GM19452 (cell line): ENCODE measurements around the gene RGS12.

ENCODE experiments used
- ATAC-seq: cut with Tn5 transposase; IDR thresholded peaks from one replicate; pipeline ENCODE4 v1.9.1; 2021; ENCODE audit not compliant: unreplicated experiment

Gene RGS12

GRCh38 chr4:3310301-3311094 lies 17.7 kb downstream of the RGS12 start:
- ATAC-seq, result no peak

DNA sequence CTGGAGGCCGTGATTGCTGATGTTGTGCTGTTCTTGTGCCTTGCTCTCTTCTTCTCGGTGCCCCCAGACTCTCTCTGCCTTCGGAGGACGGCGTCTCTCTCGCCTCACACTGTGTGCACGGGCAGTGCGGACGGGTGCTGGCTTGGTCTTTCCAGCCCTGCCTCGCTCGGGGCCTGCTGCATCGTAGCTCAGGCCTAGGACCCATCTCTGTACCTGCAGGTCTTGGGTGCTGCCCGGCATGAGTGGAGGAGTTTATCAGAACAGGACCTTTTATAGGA lies 18.2 kb downstream of the RGS12 start:
- no peak for ATAC-seq

DNA sequence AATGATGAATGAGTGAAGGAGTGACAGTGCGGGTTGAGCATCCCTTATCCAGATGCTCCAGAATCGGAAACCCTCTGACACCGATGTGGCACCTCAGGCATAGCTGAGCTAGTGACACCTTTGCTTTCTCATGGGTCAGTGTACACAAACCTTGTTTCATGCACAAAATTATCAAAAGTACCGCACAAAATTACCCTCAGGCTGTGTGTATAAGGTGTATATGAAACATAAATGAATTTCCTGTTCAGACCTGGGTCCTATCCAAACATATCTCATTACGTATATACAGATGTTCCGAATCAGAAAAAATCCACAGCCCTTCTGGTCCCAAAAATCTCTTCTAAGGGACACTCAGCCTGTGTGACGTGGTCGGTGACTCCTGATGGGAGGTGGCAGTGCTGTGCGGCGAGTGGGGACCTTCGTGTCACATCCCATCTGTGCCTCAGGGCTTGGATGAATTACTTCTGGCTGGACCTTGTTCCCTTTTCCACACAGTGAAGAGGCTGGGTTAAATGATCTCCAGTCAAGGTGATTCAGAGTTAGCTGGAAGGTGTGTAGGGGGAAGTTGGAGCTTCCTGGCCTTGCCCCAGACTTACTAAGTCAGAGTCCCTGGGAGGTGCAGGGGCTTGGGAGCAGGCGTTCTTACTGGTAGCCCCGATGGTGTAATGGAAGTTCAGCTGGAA lies 18.8 kb downstream of the RGS12 start:
- no peak for ATAC-seq

DNA sequence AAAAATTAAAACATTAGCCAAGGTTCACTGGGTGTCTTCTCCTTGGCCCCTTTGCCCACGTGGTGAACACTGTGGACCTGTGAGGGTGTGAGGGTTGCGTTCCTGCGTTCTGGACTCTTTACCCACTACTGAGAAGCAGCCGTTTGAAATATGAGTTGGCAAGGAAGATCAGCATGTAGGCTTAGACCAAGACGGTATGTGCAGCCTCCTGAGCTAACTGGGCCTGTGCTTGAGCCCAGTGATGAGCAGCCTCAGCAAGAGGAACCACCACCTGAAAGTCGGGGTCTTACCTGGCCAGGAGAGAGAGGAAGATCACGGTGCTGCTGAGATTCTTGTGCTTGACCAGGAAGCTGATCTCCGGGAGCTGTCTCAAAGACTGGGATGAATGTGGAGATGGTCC lies 19.5 kb downstream of the RGS12 start:
- ATAC-seq, result no peak

DNA sequence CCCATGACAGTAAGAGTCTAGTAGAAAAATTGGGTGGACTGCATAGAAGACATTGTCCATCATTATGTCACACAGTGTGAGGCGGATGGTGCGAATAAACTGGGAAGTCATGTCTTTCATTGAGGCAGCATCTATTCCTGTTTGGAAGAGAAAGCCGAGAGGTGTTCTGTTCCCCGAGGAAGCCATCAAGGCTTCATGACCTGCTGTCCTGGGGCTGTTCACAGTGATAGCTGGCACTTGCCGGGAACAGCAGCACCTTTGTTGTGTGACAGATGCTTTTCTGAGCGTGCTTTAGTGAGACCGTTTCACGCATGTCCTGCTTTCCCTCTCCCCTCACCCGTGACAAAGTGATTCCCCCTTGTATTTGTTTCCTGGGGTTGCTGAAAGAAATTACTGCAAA lies 20.3 kb downstream of the RGS12 start:
- no peak for ATAC-seq

- ATAC-seq, result no peak
Measured at GRCh38 chr4:3313556-3314228, 20.9 kb downstream of the RGS12 start.

DNA sequence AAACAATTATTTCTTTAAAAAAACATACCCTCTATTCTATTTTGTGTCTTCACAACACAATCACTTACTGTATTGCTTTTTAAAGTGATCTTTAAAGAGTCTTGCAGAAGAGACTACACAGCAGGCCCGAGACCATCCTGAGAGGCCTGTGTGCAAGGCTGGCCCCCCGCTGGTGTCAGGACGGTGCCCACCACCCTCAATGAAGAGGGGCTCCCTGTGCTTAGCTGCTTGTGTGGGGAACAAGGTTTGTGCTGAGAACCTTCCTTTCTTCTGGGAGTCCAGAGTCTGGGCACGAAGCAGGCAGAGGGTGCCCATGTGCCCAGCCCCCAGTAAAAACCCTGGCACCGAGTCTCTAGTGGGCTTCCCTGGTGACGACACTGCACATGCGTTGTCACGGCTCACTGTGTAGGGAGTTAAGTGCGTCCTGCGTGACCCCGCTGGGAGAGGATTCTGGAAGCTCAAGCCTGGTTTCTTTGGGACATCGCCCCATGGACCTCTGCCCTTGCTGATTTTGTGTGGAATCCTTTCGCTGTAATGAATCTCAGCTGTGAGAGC lies 22.0 kb downstream of the RGS12 start:
- no peak for ATAC-seq

GRCh38 chr4:3315566-3315965 lies 22.7 kb downstream of the RGS12 start:
- ATAC-seq, result no peak

DNA sequence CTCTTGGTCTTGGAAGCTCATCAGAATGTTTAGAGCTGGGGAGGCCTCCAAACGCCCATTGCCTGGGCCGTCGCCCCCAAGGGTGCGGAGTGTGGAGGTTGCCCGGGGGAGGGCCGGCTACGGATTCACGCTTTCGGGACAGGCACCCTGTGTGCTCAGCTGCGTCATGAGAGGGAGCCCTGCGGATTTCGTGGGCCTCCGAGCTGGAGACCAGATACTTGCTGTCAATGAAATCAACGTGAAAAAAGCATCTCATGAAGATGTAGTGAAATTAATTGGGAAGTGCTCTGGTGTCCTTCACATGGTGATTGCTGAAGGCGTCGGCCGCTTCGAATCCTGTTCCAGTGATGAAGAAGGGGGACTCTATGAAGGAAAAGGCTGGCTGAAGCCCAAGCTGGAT lies 23.3 kb downstream of the RGS12 start:
- no peak for ATAC-seq

GRCh38 chr4:3317011-3317655 lies 24.3 kb downstream of the RGS12 start:
- no peak for ATAC-seq

DNA sequence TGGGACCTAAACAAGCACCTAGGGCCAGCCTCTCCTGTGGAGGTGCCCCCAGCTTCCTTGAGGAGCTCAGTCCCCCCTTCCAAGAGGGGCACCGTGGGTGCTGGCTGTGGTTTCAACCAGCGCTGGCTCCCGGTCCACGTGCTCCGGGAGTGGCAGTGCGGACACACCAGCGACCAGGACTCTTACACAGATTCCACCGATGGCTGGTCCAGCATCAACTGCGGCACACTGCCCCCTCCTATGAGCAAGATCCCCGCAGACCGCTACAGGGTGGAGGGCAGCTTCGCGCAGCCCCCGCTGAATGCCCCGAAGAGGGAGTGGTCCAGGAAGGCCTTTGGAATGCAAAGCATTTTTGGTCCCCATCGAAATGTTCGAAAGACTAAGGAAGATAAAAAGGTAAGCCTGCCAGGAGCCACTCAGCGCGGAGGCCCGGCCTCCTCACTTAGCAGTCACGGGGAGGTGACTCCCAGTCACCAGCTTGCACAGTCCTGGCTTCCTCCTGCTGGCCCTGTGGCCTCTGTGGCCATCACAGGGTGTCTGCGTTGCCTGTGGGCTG lies 24.9 kb downstream of the RGS12 start:
- no peak for ATAC-seq

DNA sequence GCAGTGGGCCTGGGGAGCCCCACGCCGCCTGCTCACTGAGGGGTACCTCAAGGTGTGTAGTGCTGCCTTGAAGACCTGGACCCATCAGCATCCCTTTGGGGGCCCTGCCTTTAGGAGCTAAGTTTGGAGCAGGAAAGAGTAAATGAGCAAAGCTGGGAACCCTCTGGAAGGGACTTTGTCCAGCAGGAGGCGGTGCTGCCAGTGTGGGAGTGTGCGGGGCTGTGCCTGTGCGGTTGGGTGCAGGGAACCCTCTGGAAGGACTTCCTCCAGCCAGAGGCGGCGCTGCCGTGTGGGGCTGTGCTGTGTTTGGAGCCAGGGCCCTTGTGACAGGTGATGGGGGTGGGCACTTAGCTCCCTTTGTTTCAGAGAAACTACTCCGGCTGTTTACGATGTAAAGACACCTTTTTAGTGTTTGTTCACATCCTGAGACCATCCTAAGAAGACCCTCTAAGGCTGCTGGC lies 25.8 kb downstream of the RGS12 start:
- no peak for ATAC-seq

- ATAC-seq, result no peak
Measured at GRCh38 chr4:3320361-3321023, 27.7 kb downstream of the RGS12 start.

- ATAC-seq, result no peak
Measured at GRCh38 chr4:3321295-3321889, 28.6 kb downstream of the RGS12 start.

DNA sequence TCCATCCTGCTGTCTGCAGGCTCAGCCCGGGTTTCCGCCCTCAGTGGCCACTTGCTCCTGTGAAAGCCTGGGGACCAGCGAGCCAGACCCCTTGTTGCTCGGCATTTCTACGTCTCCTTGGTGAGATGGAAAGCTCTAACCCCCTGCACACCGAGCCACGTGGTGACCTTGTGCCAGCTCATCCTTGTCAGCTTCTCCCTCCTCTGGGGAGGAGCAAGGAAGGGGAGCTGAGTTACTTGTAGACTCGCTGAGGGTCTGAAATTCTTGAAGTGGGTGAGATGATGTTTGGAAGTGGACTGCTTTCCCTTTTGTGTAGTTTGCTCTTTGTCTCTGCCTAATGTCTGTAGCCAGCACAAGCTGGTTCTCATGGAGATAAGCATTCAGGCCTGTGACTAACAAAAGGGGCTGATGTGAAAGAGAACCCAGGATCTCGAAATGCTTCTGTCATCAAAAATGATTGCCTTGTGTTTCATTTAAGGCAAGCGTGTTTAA lies 29.3 kb downstream of the RGS12 start:
- no peak for ATAC-seq

DNA sequence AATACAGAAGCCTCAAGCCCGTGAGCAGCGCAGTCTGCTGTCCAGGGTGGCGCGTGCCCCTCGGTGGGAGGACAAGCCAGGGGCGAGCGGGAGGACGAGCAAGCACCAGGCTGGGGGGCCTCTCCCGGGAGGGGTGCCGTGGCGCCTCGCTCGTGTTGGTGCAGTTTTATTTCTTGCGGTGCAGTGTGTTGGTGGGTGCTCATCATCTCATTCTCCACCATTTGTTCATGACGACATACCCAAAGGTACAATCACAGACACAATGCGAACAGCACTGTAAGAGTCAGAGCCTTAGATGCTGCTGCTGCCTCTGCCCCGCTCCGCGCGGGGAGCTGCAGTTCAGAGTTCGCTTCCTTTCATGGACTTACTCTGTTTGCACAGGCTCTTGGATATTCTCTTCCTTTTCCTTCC lies 30.3 kb downstream of the RGS12 start:
- no peak for ATAC-seq

GRCh38 chr4:3324093-3324815 lies 31.4 kb downstream of the RGS12 start:
- no peak for ATAC-seq

- no peak for ATAC-seq
Measured at GRCh38 chr4:3328814-3329663, 36.2 kb downstream of the RGS12 start.
